Small intestine (tissue), 7 donors: ENCODE results near the gene PKP1. TPM values are rescaled to one million over a fixed set of nuclear protein-coding genes. Genes with fewer than 3 reads are reported as not detected.
A peak's percentile ranks its signal among the peaks of the same experiment; 100 is the strongest.

Experiments
- DNase-seq, 2 donors: peaks; one replicate each; pipeline versions ENCODE4 v3.0.0 to v3.0.0-alpha.2; 2013
- FAIRE-seq: peaks from 2 replicates; lab custom pipeline; 2012; peaks lifted over from hg19 to GRCh38; lab: Jason Lieb, UNC
- H3K27ac ChIP-seq, 3 donors: one replicate each; pipeline ENCODE4 v1.5.1; 2013; ENCODE audit warnings: low read length in 2 of 3, mild to moderate bottlenecking in 2 of 3, control low read depth in 1 of 3, inconsistent platforms in 1 of 3, low read depth in 1 of 3, moderate library complexity in 1 of 3
- H3K27me3 ChIP-seq, 3 donors: one replicate each; pipeline ENCODE4 v1.6.1; 2013; ENCODE audit warnings: low read length in 3 of 3, inconsistent platforms in 1 of 3; ENCODE audit not compliant: control insufficient read depth in 3 of 3, insufficient read depth in 3 of 3
- H3K36me3 ChIP-seq, 3 donors: one replicate each; pipeline ENCODE4 v1.6.1; 2013; ENCODE audit warnings: low read length in 3 of 3, inconsistent platforms in 1 of 3, low read depth in 1 of 3, mild to moderate bottlenecking in 1 of 3, moderate library complexity in 1 of 3; ENCODE audit not compliant: control insufficient read depth in 3 of 3, insufficient read depth in 2 of 3
- H3K4me1 ChIP-seq, 3 donors: one replicate each; pipeline ENCODE4 v1.6.1; 2013; ENCODE audit warnings: low read length in 2 of 3, inconsistent platforms in 1 of 3, low read depth in 1 of 3, mild to moderate bottlenecking in 1 of 3, moderate library complexity in 1 of 3; ENCODE audit not compliant: control insufficient read depth in 3 of 3, insufficient read depth in 2 of 3
- H3K4me3 ChIP-seq, 3 donors: one replicate each; pipeline ENCODE4 v1.5.1; 2013; ENCODE audit warnings: low read length in 3 of 3, control low read depth in 1 of 3, inconsistent platforms in 1 of 3, low read depth in 1 of 3, mild to moderate bottlenecking in 1 of 3, moderate library complexity in 1 of 3
- H3K9me3 ChIP-seq, 2 donors: one replicate each; pipeline ENCODE4 v1.6.1; 2013; ENCODE audit warnings: low read depth in 1 of 2, low read length in 1 of 2; ENCODE audit not compliant: control insufficient read depth in 2 of 2, insufficient read depth in 1 of 2
- WGBS, 3 donors: extraction: QIAGEN DNeasy Blood & Tissue Kit; methylation state at CpG; one replicate each; pipeline ENCODE4 v1.1.7; 2013; 5-methylcytosine and 5-hydroxymethylcytosine counted together
- polyA plus RNA-seq, 4 donors: library from polyadenylated mRNA; stranded (reverse) in 3 of 4; unstranded in 1 of 4; fragments of 200-250 nt in 3 of 4; fragments of 120-200 nt in 1 of 4; gene quantifications; one replicate each; pipeline versions ENCODE4 v1.2.1 to v1.2.3, GENCODE V29; 2013
- donor health status: healthy with polysubstance abuse.
- donor health status: control.
- donor health status: control.
- donor health status: Bipolar disorder and iron deficiency.
- donor health status: healthy.

Gene PKP1
- polyA plus RNA-seq, 4 donors: 0.24 to 0.69 (median 0.36) TPM

GRCh38 chr1:201258763-201259230 lies 24.5 kb upstream of the PKP1 start:
- no peaks in the 10 kb centered on the region for H3K9me3 ChIP-seq
- peaks cover 0 to 34% (median 3%) of the 10 kb centered on the region in 3 donors for H3K27me3 ChIP-seq
- DNase-seq (no peak), FAIRE-seq (no peak)
- no peaks in the 10 kb centered on the region for H3K36me3 ChIP-seq
- no peaks in the 10 kb centered on the region for H3K4me1 ChIP-seq
- H3K4me3 ChIP-seq: no peak overlapping the region
- 77 to 85% (median 85%) methylated on average over 14 of the region's 14 CpGs for WGBS, 3 donors
- H3K27ac ChIP-seq: no peak overlapping the region

GRCh38 chr1:201259476-201260235 lies 23.6 kb upstream of the PKP1 start:
- Histone ChIP-seq H3K27ac (no peak overlapping the region), H3K4me1 (no peaks in the 10 kb centered on the region), H3K36me3 (no peaks in the 10 kb centered on the region), H3K9me3 (no peaks in the 10 kb centered on the region), H3K27me3 (peaks cover 0 to 40% (median 3%) of the 10 kb centered on the region in 3 donors), H3K4me3 (peak overlapping the region in 1 of 3 donors; percentile 18)
- 4 to 7% (median 6%) methylated on average over 28 of the region's 28 CpGs for WGBS, 3 donors
- DNase-seq: peak; percentile 34 to 64
- no peak for FAIRE-seq

- Histone ChIP-seq H3K27ac (no peak overlapping the region), H3K27me3 (peaks cover 0 to 43% (median 3%) of the 10 kb centered on the region in 3 donors), H3K4me3 (peak overlapping the region in 1 of 3 donors; percentile 18), H3K9me3 (no peaks in the 10 kb centered on the region), H3K4me1 (no peaks in the 10 kb centered on the region), H3K36me3 (no peaks in the 10 kb centered on the region)
- no peak for DNase-seq
- no peak for FAIRE-seq
- WGBS, 3 donors: 15 to 29% (median 27%) methylated on average over 11 of the region's 11 CpGs
These were observed 23.1 kb upstream of the PKP1 start for GRCh38 chr1:201260236-201260590.

GRCh38 chr1:201260648-201261311 lies 22.5 kb upstream of the PKP1 start:
- H3K4me3 ChIP-seq: no peak overlapping the region
- H3K36me3 ChIP-seq: no peaks in the 10 kb centered on the region
- no peaks in the 10 kb centered on the region for H3K4me1 ChIP-seq
- WGBS, 3 donors: 86 to 93% (median 89%) methylated on average over 8 of the region's 8 CpGs
- DNase-seq: no peak
- no peaks in the 10 kb centered on the region for H3K9me3 ChIP-seq
- FAIRE-seq: no peak
- H3K27ac ChIP-seq: no peak overlapping the region
- peaks cover 0 to 43% (median 3%) of the 10 kb centered on the region in 3 donors for H3K27me3 ChIP-seq

GRCh38 chr1:201261771-201262547 lies 21.3 kb upstream of the PKP1 start:
- H3K9me3 ChIP-seq: no peaks in the 10 kb centered on the region
- H3K27ac ChIP-seq: no peak overlapping the region
- WGBS, 3 donors: 85 to 94% (median 93%) methylated on average over 8 of the region's 8 CpGs
- FAIRE-seq: no peak
- no peak overlapping the region for H3K4me3 ChIP-seq
- DNase-seq: no peak
- no peaks in the 10 kb centered on the region for H3K36me3 ChIP-seq
- no peaks in the 10 kb centered on the region for H3K4me1 ChIP-seq
- H3K27me3 ChIP-seq: peaks cover 0 to 46% (median 3%) of the 10 kb centered on the region in 3 donors

GRCh38 chr1:201262963-201263608 lies 20.2 kb upstream of the PKP1 start:
- Histone ChIP-seq H3K36me3 (no peaks in the 10 kb centered on the region), H3K27me3 (peaks cover 0 to 50% (median 3%) of the 10 kb centered on the region in 3 donors), H3K27ac (no peak overlapping the region), H3K9me3 (no peaks in the 10 kb centered on the region), H3K4me3 (no peak overlapping the region), H3K4me1 (no peaks in the 10 kb centered on the region)
- WGBS, 3 donors: 84 to 88% (median 87%) methylated on average over 7 of the region's 7 CpGs
- DNase-seq (no peak), FAIRE-seq (no peak)

GRCh38 chr1:201264072-201264471 lies 19.2 kb upstream of the PKP1 start:
- H3K36me3 ChIP-seq: no peaks in the 10 kb centered on the region
- H3K27me3 ChIP-seq: peaks cover 0 to 48% (median 3%) of the 10 kb centered on the region in 3 donors

GRCh38 chr1:201264554-201264953 lies 18.8 kb upstream of the PKP1 start:
- H3K4me3 ChIP-seq: no peak overlapping the region
- 83 to 88% (median 86%) methylated on average over 4 of the region's 4 CpGs for WGBS, 3 donors
- FAIRE-seq (no peak), DNase-seq (no peak)
- no peak overlapping the region for H3K27ac ChIP-seq
- H3K9me3 ChIP-seq: no peaks in the 10 kb centered on the region
- H3K4me1 ChIP-seq: no peaks in the 10 kb centered on the region
- peaks cover 0 to 45% (median 3%) of the 10 kb centered on the region in 3 donors for H3K27me3 ChIP-seq
- H3K36me3 ChIP-seq: no peaks in the 10 kb centered on the region

More at GRCh38 chr1:201264072-201264471, 19.2 kb upstream of the PKP1 start:
- FAIRE-seq: no peak
- no peak overlapping the region for H3K27ac ChIP-seq
- no peaks in the 10 kb centered on the region for H3K4me1 ChIP-seq
- no peak for DNase-seq
- no peaks in the 10 kb centered on the region for H3K9me3 ChIP-seq
- H3K4me3 ChIP-seq: no peak overlapping the region
- WGBS, 3 donors: 79 to 86% (median 81%) methylated on average over 6 of the region's 6 CpGs
